ENCODE measurements around the gene FBXL4.

FBXL4 gene

GRCh38 chr6:98981473-98981872 lies 33.7 kb upstream of the FBXL4 start:
- DNase-seq (ENCODE audit: low read depth), result no peak
- TF ChIP-seq, protein P1, sequence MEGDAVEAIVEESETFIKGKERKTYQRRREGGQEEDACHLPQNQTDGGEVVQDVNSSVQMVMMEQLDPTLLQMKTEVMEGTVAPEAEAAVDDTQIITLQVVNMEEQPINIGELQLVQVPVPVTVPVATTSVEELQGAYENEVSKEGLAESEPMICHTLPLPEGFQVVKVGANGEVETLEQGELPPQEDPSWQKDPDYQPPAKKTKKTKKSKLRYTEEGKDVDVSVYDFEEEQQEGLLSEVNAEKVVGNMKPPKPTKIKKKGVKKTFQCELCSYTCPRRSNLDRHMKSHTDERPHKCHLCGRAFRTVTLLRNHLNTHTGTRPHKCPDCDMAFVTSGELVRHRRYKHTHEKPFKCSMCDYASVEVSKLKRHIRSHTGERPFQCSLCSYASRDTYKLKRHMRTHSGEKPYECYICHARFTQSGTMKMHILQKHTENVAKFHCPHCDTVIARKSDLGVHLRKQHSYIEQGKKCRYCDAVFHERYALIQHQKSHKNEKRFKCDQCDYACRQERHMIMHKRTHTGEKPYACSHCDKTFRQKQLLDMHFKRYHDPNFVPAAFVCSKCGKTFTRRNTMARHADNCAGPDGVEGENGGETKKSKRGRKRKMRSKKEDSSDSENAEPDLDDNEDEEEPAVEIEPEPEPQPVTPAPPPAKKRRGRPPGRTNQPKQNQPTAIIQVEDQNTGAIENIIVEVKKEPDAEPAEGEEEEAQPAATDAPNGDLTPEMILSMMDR (IDR thresholded peaks at IDR 0.05; ENCODE audit: insufficient read depth, low read depth, low read length, missing control alignments), result no peak
- H3K4me3 ChIP-seq (ENCODE audit: low read length), result no peak overlapping the region

GRCh38 chr6:98980819-98981218 lies 33.1 kb upstream of the FBXL4 start:
- DNase-seq (ENCODE audit: low read depth), result no peak
- no peak overlapping the region for H3K4me3 ChIP-seq (ENCODE audit: low read length)
- TF ChIP-seq, protein P1 (IDR thresholded peaks at IDR 0.05; ENCODE audit: insufficient read depth, low read depth, low read length, missing control alignments), result no peak

DNA sequence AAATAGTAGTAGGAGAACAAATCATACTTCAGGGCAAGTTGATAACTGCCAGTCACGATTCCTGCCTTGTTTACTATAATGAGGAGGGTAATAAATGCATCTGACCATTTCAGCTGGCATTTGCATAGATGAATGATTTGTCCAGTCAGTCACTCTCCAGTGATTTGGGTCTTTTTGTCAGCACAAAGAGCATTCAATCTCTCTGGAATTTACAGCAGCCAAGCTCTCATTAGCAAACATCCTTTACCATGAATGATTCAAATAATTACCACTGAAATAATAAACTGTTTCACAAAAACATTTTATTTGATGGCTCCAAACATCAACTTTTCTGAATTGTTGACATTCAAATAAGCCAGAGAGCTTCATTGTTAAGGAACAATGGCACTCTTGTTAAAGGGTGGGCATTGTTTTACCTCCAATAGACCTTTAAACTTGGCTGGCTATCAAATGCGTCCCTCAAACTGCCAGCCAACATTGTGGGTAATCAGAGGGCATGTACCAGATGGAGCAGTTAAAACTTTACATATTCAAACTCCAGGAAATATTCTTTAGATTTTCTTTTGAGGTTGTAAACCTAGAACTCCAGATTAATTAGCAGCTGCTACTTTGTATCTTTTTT lies 30.0 kb upstream of the FBXL4 start:
- TF ChIP-seq, protein P1 (IDR thresholded peaks at IDR 0.05; ENCODE audit: insufficient read depth, low read depth, low read length, missing control alignments), result no peak
- DNase-seq (ENCODE audit: low read depth), result no peak
- no peak overlapping the region for H3K4me3 ChIP-seq (ENCODE audit: low read length)

DNA sequence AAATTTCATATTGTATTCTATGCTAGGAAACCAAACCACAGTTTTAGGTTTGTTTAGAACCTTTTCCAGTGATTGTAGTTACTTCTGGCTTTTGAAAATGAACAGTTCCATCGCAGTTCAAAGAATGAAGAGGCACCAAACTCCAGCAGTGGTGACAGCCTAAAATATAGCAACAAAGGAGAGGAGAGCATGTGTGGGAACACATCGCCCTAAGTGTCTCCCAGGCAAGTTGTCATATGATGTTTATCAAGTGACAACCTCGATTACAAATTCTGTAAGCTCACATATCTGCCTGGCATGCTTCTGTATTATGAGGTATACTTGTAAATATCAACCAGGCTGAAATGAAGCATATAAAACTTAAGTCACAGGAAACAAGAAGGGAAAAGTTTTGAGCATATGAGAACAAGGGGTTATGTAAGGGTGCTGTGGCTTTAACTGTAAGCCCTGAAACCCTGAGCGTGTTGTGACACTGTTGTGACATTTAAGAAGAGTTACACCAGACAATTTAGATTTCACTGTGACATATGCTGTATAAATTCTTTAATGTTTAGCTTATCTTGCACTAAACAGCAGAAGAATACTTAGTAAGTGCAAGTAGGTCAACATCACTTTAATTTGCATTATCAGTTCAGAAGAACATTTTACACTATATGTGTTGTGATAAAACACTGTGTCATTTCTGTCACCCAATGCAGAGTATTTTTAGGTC lies 29.1 kb upstream of the FBXL4 start:
- TF ChIP-seq, protein P1 (IDR thresholded peaks at IDR 0.05; ENCODE audit: insufficient read depth, low read depth, low read length, missing control alignments), result no peak
- no peak overlapping the region for H3K4me3 ChIP-seq (ENCODE audit: low read length)
- no peak for DNase-seq (ENCODE audit: low read depth)

GRCh38 chr6:98975421-98975820 lies 27.7 kb upstream of the FBXL4 start:
- no peak for DNase-seq (ENCODE audit: low read depth)
- H3K4me3 ChIP-seq (ENCODE audit: low read length), result no peak overlapping the region
- TF ChIP-seq, protein P1 (IDR thresholded peaks at IDR 0.05; ENCODE audit: insufficient read depth, low read depth, low read length, missing control alignments), result no peak

DNA sequence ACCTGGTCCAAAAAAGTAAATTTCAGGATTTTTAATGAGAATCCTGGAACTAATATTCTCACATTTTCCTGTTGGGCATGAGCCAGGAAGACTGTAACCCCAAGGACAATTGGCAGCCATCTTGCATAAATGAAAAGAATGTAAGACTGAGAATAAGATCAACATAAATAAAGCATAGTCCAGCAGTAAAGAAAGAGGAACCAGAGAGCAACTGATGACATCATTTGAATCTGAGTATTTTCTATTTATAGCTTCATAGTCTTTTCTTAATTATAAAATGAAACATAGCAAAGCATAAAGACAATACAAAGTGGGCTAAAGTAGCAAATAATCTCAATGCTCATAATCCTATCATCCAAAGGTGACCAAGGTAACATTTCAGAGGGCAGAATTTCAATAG lies 26.6 kb upstream of the FBXL4 start:
- no peak for DNase-seq (ENCODE audit: low read depth)
- H3K4me3 ChIP-seq (ENCODE audit: low read length), result no peak overlapping the region
- TF ChIP-seq, protein P1 (IDR thresholded peaks at IDR 0.05; ENCODE audit: insufficient read depth, low read depth, low read length, missing control alignments), result no peak

DNA sequence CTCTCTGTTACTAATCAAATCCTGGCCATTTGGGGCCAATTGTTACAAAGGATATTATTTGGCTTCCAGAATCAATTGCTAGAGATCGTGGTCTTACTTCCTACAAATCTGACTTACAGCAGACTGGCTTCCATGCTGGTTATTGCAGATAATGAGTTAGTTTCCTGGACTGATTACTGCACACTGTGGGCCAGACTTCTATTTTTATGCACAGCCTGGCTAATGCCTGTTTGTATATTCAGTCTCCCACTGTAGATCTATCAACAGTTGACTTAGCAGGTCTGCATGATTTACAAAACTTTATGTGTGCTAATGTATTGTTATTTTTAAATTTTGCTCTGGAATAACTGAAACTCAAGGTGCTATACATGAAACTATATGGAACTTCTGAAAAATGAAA lies 25.8 kb upstream of the FBXL4 start:
- H3K4me3 ChIP-seq (ENCODE audit: low read length), result no peak overlapping the region
- DNase-seq (ENCODE audit: low read depth), result no peak
- TF ChIP-seq, protein P1 (IDR thresholded peaks at IDR 0.05; ENCODE audit: insufficient read depth, low read depth, low read length, missing control alignments), result no peak

Measured in epithelial cell of esophagus (primary cell).